PC-3 (cell line): ENCODE results near the gene OPHN1. TPM values are rescaled to one million over a fixed set of nuclear protein-coding genes. Genes with fewer than 3 reads are reported as not detected.

ENCODE experiments used
- ATAC-seq: fragments of 200-7000 bp; cut with Tn5 transposase; 2 replicates; pipeline ENCODE4 v1.9.1; 2020; ENCODE audit warnings: mild to moderate bottlenecking, moderate library complexity
- BruUV-seq: library from RNA; stranded (reverse); fragments of 400-500 nt; replicated peaks from 2 replicates; lab custom pipeline; 2021; lab: Mats Ljungman, UMichigan
- CTCF ChIA-PET: fragments of 300-600 bp; sonication (Branson Sonifier 250); formaldehyde crosslinking; loops from one replicate; lab custom pipeline; 2022; ENCODE audit warnings: antibody characterized with exemption; lab: Charles Lee
- POLR2A ChIA-PET: fragments of 300-600 bp; sonication (Branson Sonifier 250); formaldehyde crosslinking; loops from one replicate; lab custom pipeline; 2022; ENCODE audit warnings: antibody characterized with exemption; ENCODE audit not compliant: unreplicated experiment; lab: Charles Lee
- DNase-seq: peaks from one replicate; pipeline ENCODE4 v3.0.0-alpha.2; 2015
- H2AFZ ChIP-seq: fragments of 300-600 bp; sonication (generic); 2 replicates; pipeline ENCODE4 v1.6.0; 2016; ENCODE audit warnings: antibody characterized with exemption, low read length
- H3F3A ChIP-seq: fragments of 300-600 bp; sonication (generic); one replicate; pipeline ENCODE4 v1.6.0; 2017; ENCODE audit warnings: antibody characterized with exemption, low read length, control low read depth, mild to moderate bottlenecking; ENCODE audit not compliant: unreplicated experiment
- H3K27ac ChIP-seq: fragments of 300-600 bp; sonication (generic); 2 replicates; pipeline ENCODE4 v1.5.1; 2016; ENCODE audit warnings: mild to moderate bottlenecking, low read length
- H3K27me3 ChIP-seq: fragments of 300-600 bp; sonication (generic); 2 replicates; pipeline ENCODE4 v1.6.1; 2016; ENCODE audit warnings: low read length, mixed read lengths
- H3K36me3 ChIP-seq: fragments of 300-600 bp; sonication (generic); 2 replicates; pipeline ENCODE4 v1.6.1; 2016; ENCODE audit warnings: low read depth, mixed run types, low read length, mixed read lengths
- H3K4me1 ChIP-seq: fragments of 300-600 bp; sonication (generic); 2 replicates; pipeline ENCODE4 v1.5.1; 2016; ENCODE audit warnings: low read length; ENCODE audit not compliant: insufficient read depth
- H3K4me2 ChIP-seq: fragments of 300-600 bp; sonication (generic); 2 replicates; pipeline ENCODE4 v1.6.0; 2016; ENCODE audit warnings: low read length
- H3K4me3 ChIP-seq: fragments of 300-600 bp; sonication (generic); 2 replicates; pipeline ENCODE4 v1.5.1; 2016; ENCODE audit warnings: mild to moderate bottlenecking, low read length, mixed read lengths
- H3K79me2 ChIP-seq: fragments of 300-600 bp; sonication (generic); 2 replicates; pipeline ENCODE4 v1.6.1; 2017; ENCODE audit warnings: low read length, mixed read lengths
- H3K9ac ChIP-seq: fragments of 300-600 bp; sonication (generic); 2 replicates; pipeline ENCODE4 v1.6.0; 2016; ENCODE audit warnings: mild to moderate bottlenecking, low read length
- H3K9me2 ChIP-seq: fragments of 300-600 bp; sonication (generic); replicated peaks from 2 replicates; pipeline ENCODE4 v1.6.1; 2016; ENCODE audit warnings: mixed run types, low read length, mixed read lengths
- H3K9me3 ChIP-seq: fragments of 300-600 bp; sonication (generic); 2 replicates; pipeline ENCODE4 v1.6.1; 2016; ENCODE audit warnings: low read length, mixed read lengths
- H4K20me1 ChIP-seq: fragments of 300-600 bp; sonication (generic); 2 replicates; pipeline ENCODE4 v1.6.1; 2016; ENCODE audit warnings: low read length, mixed read lengths
- EZH2 ChIP-seq: fragments of 300-600 bp; sonication (generic); IDR thresholded peaks from one replicate; pipeline ENCODE4 v1.6.1; 2017; ENCODE audit warnings: antibody characterized with exemption, mild to moderate bottlenecking, low read length; ENCODE audit not compliant: unreplicated experiment
- EZH2phosphoT487 ChIP-seq: fragments of 300-600 bp; sonication (generic); IDR thresholded peaks from 2 replicates; pipeline ENCODE4 v1.6.1; 2018; ENCODE audit warnings: mild to moderate bottlenecking, antibody characterized with exemption, low read length, borderline replicate concordance
- intact Hi-C: fragments of 100-400 bp; cut with micrococcal nuclease; formaldehyde crosslinking; loops from 2 replicates; pipeline ENCODE4 v1.9.0; 2023
- total RNA-seq: library from RNA; depleted of rRNA; stranded (reverse); fragments of >200 nt; gene quantifications from 2 replicates; pipeline ENCODE4 v1.2.3, GENCODE V29; 2014
- TF ChIP-seq, protein P1 (sequence below): fragments of 300-600 bp; sonication (generic); conservative IDR thresholded peaks from 2 replicates; pipeline ENCODE4 v1.5.1; 2017; ENCODE audit warnings: antibody characterized with exemption, low read depth, mild to moderate bottlenecking, low read length

The OPHN1 gene
- total RNA-seq, 1 experiment from 2014 or later = 6.0 TPM

DNA sequence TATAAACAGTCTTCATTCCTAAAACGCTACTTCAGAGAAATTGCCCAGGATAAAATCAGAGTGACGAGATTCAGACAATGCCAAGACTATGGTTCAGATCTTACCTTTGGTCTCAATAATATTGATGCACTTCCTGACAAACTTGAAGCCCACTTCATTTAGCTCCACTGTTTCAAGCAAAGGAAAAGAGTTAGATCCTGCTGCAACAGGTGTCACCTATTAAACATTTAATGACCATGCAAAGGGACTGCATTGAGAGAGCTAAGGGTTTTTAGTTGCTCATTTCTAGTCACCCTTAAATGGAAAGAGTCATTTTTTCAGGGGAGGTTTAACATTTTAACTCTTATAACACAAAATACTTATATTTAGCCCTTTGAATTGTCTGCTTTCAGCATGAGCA lies 239.5 kb downstream of the OPHN1 start:
- POLR2A ChIA-PET = interaction anchor here (0.6 kb wide), 1 partner anchor 249 kb away, joined by 3 read pairs; no protein-coding TSS in a partner anchor
- Histone ChIP-seq H3K27me3 (no peaks in the 10 kb centered on the region), H3K4me2 (no peak overlapping the region), H3K4me1 (peaks cover 13% of the 10 kb centered on the region), H2AFZ (no peak overlapping the region), H3K9me3 (no peaks in the 10 kb centered on the region), H3K36me3 (no peaks in the 10 kb centered on the region), H4K20me1 (no peaks in the 10 kb centered on the region), H3K9me2 (no peaks in the 10 kb centered on the region), H3K9ac (no peak overlapping the region), H3K4me3 (no peak overlapping the region), H3K79me2 (no peaks in the 10 kb centered on the region), H3F3A (no peaks in the 10 kb centered on the region), H3K27ac (no peak overlapping the region)
- no peak for ATAC-seq
- CTCF ChIA-PET = no interaction called here
- TF ChIP-seq EZH2 (no peak), EZH2phosphoT487 (no peak)
- TF ChIP-seq, protein P1, sequence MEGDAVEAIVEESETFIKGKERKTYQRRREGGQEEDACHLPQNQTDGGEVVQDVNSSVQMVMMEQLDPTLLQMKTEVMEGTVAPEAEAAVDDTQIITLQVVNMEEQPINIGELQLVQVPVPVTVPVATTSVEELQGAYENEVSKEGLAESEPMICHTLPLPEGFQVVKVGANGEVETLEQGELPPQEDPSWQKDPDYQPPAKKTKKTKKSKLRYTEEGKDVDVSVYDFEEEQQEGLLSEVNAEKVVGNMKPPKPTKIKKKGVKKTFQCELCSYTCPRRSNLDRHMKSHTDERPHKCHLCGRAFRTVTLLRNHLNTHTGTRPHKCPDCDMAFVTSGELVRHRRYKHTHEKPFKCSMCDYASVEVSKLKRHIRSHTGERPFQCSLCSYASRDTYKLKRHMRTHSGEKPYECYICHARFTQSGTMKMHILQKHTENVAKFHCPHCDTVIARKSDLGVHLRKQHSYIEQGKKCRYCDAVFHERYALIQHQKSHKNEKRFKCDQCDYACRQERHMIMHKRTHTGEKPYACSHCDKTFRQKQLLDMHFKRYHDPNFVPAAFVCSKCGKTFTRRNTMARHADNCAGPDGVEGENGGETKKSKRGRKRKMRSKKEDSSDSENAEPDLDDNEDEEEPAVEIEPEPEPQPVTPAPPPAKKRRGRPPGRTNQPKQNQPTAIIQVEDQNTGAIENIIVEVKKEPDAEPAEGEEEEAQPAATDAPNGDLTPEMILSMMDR = no peak
- BruUV-seq = no TSS peak
- DNase-seq = no peak
- intact Hi-C loops = loop anchor here (10.0 kb wide), 1 partner anchor 61 kb away; no protein-coding TSS in a partner anchor

DNA sequence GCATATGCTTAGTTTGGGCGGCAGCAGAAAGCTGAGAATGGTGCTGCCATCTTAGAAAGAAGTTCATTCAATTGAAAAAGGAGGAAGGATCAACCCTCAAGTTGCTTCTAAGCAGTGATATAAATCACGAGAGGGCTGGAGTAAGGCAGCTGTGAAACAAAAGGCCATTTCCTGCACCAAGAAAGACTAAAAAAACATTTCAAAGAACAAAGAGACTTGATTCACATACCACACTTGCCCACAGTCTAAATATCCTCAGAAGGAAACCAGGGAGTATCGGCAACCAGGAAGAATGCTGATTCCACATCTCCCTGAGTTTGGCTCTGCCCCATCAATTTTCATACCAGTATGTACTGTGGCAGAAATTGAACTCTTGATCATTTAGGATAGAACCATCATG lies 240.1 kb downstream of the OPHN1 start:
- CTCF ChIA-PET = no interaction called here
- H3K9me2 ChIP-seq = no peaks in the 10 kb centered on the region
- POLR2A ChIA-PET = interaction anchor here (0.6 kb wide), 1 partner anchor 250 kb away, joined by 3 read pairs; no protein-coding TSS in a partner anchor
- H3K9me3 ChIP-seq = no peaks in the 10 kb centered on the region
- DNase-seq (no peak), ATAC-seq (no peak)
- no peaks in the 10 kb centered on the region for H3K79me2 ChIP-seq
- H3K9ac ChIP-seq = no peak overlapping the region
- no peak overlapping the region for H3K4me2 ChIP-seq
- no peak overlapping the region for H3K4me3 ChIP-seq
- no peaks in the 10 kb centered on the region for H4K20me1 ChIP-seq
- no TSS peak for BruUV-seq
- intact Hi-C loops = loop anchor here (10.0 kb wide), 1 partner anchor 62 kb away; no protein-coding TSS in a partner anchor
- no peak overlapping the region for H3K27ac ChIP-seq
- no peaks in the 10 kb centered on the region for H3F3A ChIP-seq
- TF ChIP-seq EZH2phosphoT487 (no peak), EZH2 (no peak)
- TF ChIP-seq, protein P1 = no peak
- no peaks in the 10 kb centered on the region for H3K36me3 ChIP-seq
- no peaks in the 10 kb centered on the region for H3K27me3 ChIP-seq
- peaks cover 7% of the 10 kb centered on the region; the same call in 1 of the 2 replicates for H3K4me1 ChIP-seq
- H2AFZ ChIP-seq = no peak overlapping the region

DNA sequence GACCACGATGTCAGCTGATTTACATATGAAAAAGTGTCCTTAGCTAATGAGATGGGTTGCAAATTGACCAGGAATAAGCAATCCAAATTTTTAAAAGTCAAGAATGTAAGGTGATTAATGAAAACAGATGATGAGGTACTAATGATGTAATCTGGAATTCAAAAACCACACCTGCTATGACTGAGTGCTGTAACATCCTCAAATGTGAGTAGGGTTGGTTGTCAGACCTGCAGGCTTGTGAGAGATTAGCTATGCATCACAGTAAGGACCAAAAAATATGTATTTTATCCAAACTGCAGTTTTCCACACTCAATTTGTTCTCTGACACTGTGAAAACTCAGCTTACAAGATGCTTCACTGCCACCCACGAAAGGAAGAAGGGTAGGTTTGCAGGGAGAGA lies 242.5 kb downstream of the OPHN1 start:
- BruUV-seq = no TSS peak
- H3K36me3 ChIP-seq = no peaks in the 10 kb centered on the region
- peaks cover 16% of the 10 kb centered on the region for H3K4me1 ChIP-seq
- H3K27me3 ChIP-seq = no peaks in the 10 kb centered on the region
- H3K79me2 ChIP-seq = no peaks in the 10 kb centered on the region
- H3K4me3 ChIP-seq = no peak overlapping the region
- H3K9me2 ChIP-seq = no peaks in the 10 kb centered on the region
- TF ChIP-seq, protein P1 = no peak
- TF ChIP-seq EZH2phosphoT487 (no peak), EZH2 (no peak)
- H3K9ac ChIP-seq = no peak overlapping the region
- H3K4me2 ChIP-seq = no peak overlapping the region
- H3F3A ChIP-seq = no peaks in the 10 kb centered on the region
- no peak overlapping the region for H3K27ac ChIP-seq
- no peaks in the 10 kb centered on the region for H4K20me1 ChIP-seq
- no peak for ATAC-seq
- H2AFZ ChIP-seq = no peak overlapping the region
- no peaks in the 10 kb centered on the region for H3K9me3 ChIP-seq
- intact Hi-C loops = loop anchor here (10.0 kb wide), 1 partner anchor 64 kb away; no protein-coding TSS in a partner anchor
- POLR2A ChIA-PET = no interaction called here
- CTCF ChIA-PET = no interaction called here
- DNase-seq = no peak
